SK-N-SH (cell line): ENCODE data around the gene SCT. TPM values are rescaled to one million over a fixed set of nuclear protein-coding genes. Genes with fewer than 3 reads are reported as not detected.
A peak's percentile ranks its signal among the peaks of the same experiment; 100 is the strongest.

Experiments used
- CTCF ChIA-PET: fragments of 300-600, 350-600 bp; formaldehyde crosslinking; extraction: SDS; loops from one replicate; lab custom pipeline; 2021; lab: Yijun Ruan, JAX
- POLR2A ChIA-PET: fragments of 350-600 bp; sonication (Branson Sonifier 250); formaldehyde crosslinking; extraction: SDS; loops from one replicate; lab custom pipeline; 2020; ENCODE audit warnings: antibody characterized with exemption, inconsistent platforms; lab: Yijun Ruan, JAX
- DNase-seq: peaks from one replicate; pipeline ENCODE4 v3.0.0; 2012
- H2AFZ ChIP-seq: fragments of 200-600 bp; sonication (generic); 2 replicates; pipeline ENCODE4 v1.8.1; 2016; ENCODE audit warnings: antibody characterized with exemption, mild to moderate bottlenecking, low read depth
- H3F3A ChIP-seq: fragments of 200-600 bp; sonication (generic); replicated peaks from 2 replicates; pipeline ENCODE3; 2016; ENCODE audit warnings: antibody characterized with exemption, mild to moderate bottlenecking; ENCODE audit not compliant: insufficient read depth
- H3K27ac ChIP-seq, 2 experiments: fragments of 200-500 bp in 1 of 2; fragments of 200-600 bp in 1 of 2; sonication (Bioruptor generic) in 1 of 2; sonication (generic), shearing (Covaris generic) in 1 of 2; 2 replicates each; pipeline versions ENCODE4 v1.5.1 to v1.6.1; 2014 to 2016; ENCODE audit warnings: low read depth in 2 of 2, inconsistent platforms in 1 of 2, low read length in 1 of 2, mild to moderate bottlenecking in 1 of 2, mixed read lengths in 1 of 2
- H3K27me3 ChIP-seq: fragments of 200-600 bp; sonication (generic), shearing (Covaris generic); 2 replicates; pipeline ENCODE4 v1.6.1; 2016; ENCODE audit warnings: mixed run types; ENCODE audit not compliant: insufficient read depth
- H3K36me3 ChIP-seq, 2 experiments: fragments of 200-500 bp in 1 of 2; fragments of 200-600 bp in 1 of 2; sonication (Bioruptor generic) in 1 of 2; sonication (generic) in 1 of 2; replicated peaks in 1 of 2; 2 replicates each; pipeline versions ENCODE3 to v1.5.1; 2014 to 2016; ENCODE audit warnings: low read length in 1 of 2, mild to moderate bottlenecking in 1 of 2; ENCODE audit not compliant: insufficient read depth in 2 of 2, control insufficient read depth in 1 of 2
- H3K4me1 ChIP-seq, 2 experiments: fragments of 200-500 bp in 1 of 2; fragments of 200-600 bp in 1 of 2; sonication (Bioruptor generic) in 1 of 2; sonication (generic), shearing (Covaris generic) in 1 of 2; 2 replicates each; pipeline versions ENCODE4 v1.5.1 to v1.6.1; 2014 to 2016; ENCODE audit warnings: low read depth in 1 of 2, low read length in 1 of 2, mixed run types in 1 of 2; ENCODE audit not compliant: insufficient read depth in 2 of 2, control insufficient read depth in 1 of 2
- H3K4me2 ChIP-seq: fragments of 200-600 bp; sonication (generic), shearing (Covaris generic); 2 replicates; pipeline ENCODE4 v1.6.1; 2017; ENCODE audit warnings: mixed run types
- H3K4me3 ChIP-seq, 2 experiments: fragments of 200-500 bp in 1 of 2; fragments of 200-600 bp in 1 of 2; sonication (Bioruptor generic) in 1 of 2; sonication (generic), shearing (Covaris generic) in 1 of 2; 2 replicates each; pipeline versions ENCODE4 v1.5.1 to v1.8.1; 2014 to 2016; ENCODE audit warnings: low read depth in 2 of 2, inconsistent platforms in 1 of 2, low read length in 1 of 2, mild to moderate bottlenecking in 1 of 2, mixed read lengths in 1 of 2, moderate library complexity in 1 of 2
- H3K79me2 ChIP-seq: fragments of 200-600 bp; sonication (generic); 2 replicates; pipeline ENCODE4 v1.8.1; 2017; ENCODE audit warnings: mild to moderate bottlenecking; ENCODE audit not compliant: insufficient read depth
- H3K9ac ChIP-seq: fragments of 200-600 bp; sonication (generic); 2 replicates; pipeline ENCODE4 v1.6.1; 2017; ENCODE audit warnings: mixed run types
- H3K9me2 ChIP-seq: fragments of 200-600 bp; sonication (generic); 2 replicates; pipeline ENCODE4 v1.6.1; 2017; ENCODE audit warnings: mixed run types
- H3K9me3 ChIP-seq: fragments of 200-600 bp; sonication (generic); 2 replicates; pipeline ENCODE4 v1.6.1; 2017; ENCODE audit warnings: mixed run types, mild to moderate bottlenecking, moderate library complexity
- H4K20me1 ChIP-seq: fragments of 200-600 bp; sonication (generic); 2 replicates; pipeline ENCODE4 v1.6.1; 2017; ENCODE audit warnings: mild to moderate bottlenecking, mixed run types; ENCODE audit not compliant: insufficient read depth
- FOXM1 ChIP-seq: IDR thresholded peaks from 2 replicates; pipeline ENCODE4 v1.4.0; 2012; ENCODE audit warnings: low read depth, mild to moderate bottlenecking
- NFIC ChIP-seq: IDR thresholded peaks from 2 replicates; pipeline ENCODE4 v1.4.0; 2012; ENCODE audit warnings: borderline replicate concordance
- RAD21 ChIP-seq: IDR thresholded peaks from 2 replicates; pipeline ENCODE4 v1.6.1; 2012; ENCODE audit warnings: mild to moderate bottlenecking, low read length
- RCOR1 ChIP-seq: fragments of 150-350 bp; IDR thresholded peaks from 2 replicates; pipeline ENCODE4 v1.6.1; 2017; ENCODE audit warnings: antibody characterized with exemption, low read length
- TCF12 ChIP-seq: IDR thresholded peaks from 2 replicates; pipeline ENCODE4 v1.4.0; 2012
- WGBS: methylation state at CpG from one replicate; pipeline ENCODE4 v1.1.6; 2017; ENCODE audit warnings: low lambda C conversion rate; 5-methylcytosine and 5-hydroxymethylcytosine counted together
- polyA plus RNA-seq, 3 experiments: library from polyadenylated mRNA; depleted of rRNA; stranded (reverse); fragments of >200 nt; gene quantifications; 2 replicates each; pipeline ENCODE4 v1.2.3, GENCODE V29; 2012
- TF ChIP-seq, protein P1 (sequence below): fragments of 200-600 bp; sonication (generic); IDR thresholded peaks from 2 replicates; pipeline ENCODE4 v1.6.1; 2017; ENCODE audit warnings: antibody characterized with exemption, mild to moderate bottlenecking, moderate library complexity
- TF ChIP-seq, protein P2 (sequence below): IDR thresholded peaks from 2 replicates; pipeline ENCODE4 v1.4.0; 2012; ENCODE audit warnings: low read depth, borderline replicate concordance
- TF ChIP-seq, protein P3 (sequence below): IDR thresholded peaks from 2 replicates; pipeline ENCODE4 v1.6.1; 2012; ENCODE audit warnings: mild to moderate bottlenecking, low read depth, low read length, moderate library complexity

The SCT gene
- polyA plus RNA-seq, 1 of the 3 experiments (the other 2 are of a cell fraction) = not detected

DNA sequence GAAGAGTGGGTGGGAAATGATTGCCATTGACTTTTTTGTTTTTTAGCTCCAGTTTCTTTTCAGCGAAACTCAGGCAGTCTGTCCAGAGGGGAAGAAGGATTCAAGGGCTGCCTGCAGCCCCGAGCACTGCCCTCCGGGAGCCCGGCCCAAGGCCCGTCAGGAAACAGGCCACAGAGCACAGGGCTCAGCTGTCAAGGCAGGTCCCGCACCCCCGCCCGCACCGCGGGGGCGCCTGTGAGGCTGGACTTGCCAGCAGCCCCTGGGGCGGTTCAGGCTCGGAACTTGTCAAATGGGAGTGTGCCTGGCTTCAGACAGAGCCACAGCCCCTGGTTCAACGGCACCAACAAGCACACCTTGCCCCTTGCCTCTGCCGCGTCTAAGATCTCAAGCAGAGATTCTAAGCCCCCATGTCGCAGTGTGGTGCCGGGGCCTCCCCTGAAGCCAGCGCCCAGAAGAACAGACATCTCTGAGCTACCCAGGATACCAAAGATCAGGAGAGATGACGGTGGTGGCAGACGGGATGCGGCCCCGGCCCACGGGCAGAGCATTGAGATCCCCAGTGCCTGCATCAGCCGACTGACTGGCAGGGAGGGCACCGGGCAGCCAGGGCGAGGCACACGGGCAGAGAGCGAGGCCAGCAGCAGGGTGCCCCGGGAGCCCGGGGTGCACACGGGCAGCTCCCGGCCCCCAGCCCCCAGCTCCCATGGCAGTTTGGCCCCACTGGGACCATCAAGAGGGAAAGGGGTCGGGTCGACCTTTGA is 19.8 kb downstream of the SCT start:
- peaks cover 50 to 82% of the 10 kb centered on the region in 2 experiments for H3K36me3 ChIP-seq

More for the DNA sequence above, 19.8 kb downstream of the SCT start:
- Histone ChIP-seq H3K4me1 (peaks cover 4 to 14% of the 10 kb centered on the region in 2 experiments; a peak in 1 of 4 replicates), H3K9me3 (no peaks in the 10 kb centered on the region), H3K9ac (no peak overlapping the region), H3F3A (peaks cover 6% of the 10 kb centered on the region), H3K27ac (peak overlapping the region in 1 of 2 experiments; percentile 57; a peak in 2 of 4 replicates), H3K79me2 (peaks cover 12% of the 10 kb centered on the region; the same call in 1 of the 2 replicates), H3K4me3 (no peak overlapping the region), H4K20me1 (peaks cover 17% of the 10 kb centered on the region), H2AFZ (no peak overlapping the region), H3K4me2 (no peak overlapping the region), H3K9me2 (no peaks in the 10 kb centered on the region), H3K27me3 (no peaks in the 10 kb centered on the region)
- 94% methylated on average over 19 of the region's 35 CpGs for WGBS
- no peak for DNase-seq
- POLR2A ChIA-PET = interaction anchor here (0.6 to 1.6 kb wide), 2 partner anchors 8 to 90 kb away, joined by 3 read pairs; partner anchors contain the start of gene IRF7
- TF ChIP-seq, protein P1, sequence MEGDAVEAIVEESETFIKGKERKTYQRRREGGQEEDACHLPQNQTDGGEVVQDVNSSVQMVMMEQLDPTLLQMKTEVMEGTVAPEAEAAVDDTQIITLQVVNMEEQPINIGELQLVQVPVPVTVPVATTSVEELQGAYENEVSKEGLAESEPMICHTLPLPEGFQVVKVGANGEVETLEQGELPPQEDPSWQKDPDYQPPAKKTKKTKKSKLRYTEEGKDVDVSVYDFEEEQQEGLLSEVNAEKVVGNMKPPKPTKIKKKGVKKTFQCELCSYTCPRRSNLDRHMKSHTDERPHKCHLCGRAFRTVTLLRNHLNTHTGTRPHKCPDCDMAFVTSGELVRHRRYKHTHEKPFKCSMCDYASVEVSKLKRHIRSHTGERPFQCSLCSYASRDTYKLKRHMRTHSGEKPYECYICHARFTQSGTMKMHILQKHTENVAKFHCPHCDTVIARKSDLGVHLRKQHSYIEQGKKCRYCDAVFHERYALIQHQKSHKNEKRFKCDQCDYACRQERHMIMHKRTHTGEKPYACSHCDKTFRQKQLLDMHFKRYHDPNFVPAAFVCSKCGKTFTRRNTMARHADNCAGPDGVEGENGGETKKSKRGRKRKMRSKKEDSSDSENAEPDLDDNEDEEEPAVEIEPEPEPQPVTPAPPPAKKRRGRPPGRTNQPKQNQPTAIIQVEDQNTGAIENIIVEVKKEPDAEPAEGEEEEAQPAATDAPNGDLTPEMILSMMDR = no peak
- TF ChIP-seq, protein P2, sequence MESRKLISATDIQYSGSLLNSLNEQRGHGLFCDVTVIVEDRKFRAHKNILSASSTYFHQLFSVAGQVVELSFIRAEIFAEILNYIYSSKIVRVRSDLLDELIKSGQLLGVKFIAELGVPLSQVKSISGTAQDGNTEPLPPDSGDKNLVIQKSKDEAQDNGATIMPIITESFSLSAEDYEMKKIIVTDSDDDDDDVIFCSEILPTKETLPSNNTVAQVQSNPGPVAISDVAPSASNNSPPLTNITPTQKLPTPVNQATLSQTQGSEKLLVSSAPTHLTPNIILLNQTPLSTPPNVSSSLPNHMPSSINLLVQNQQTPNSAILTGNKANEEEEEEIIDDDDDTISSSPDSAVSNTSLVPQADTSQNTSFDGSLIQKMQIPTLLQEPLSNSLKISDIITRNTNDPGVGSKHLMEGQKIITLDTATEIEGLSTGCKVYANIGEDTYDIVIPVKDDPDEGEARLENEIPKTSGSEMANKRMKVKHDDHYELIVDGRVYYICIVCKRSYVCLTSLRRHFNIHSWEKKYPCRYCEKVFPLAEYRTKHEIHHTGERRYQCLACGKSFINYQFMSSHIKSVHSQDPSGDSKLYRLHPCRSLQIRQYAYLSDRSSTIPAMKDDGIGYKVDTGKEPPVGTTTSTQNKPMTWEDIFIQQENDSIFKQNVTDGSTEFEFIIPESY = no peak
- no peak for TF ChIP-seq RAD21
- TF ChIP-seq RCOR1 = no peak
- no peak for TF ChIP-seq TCF12
- no peak for TF ChIP-seq NFIC
- TF ChIP-seq FOXM1 = no peak
- TF ChIP-seq, protein P3, sequence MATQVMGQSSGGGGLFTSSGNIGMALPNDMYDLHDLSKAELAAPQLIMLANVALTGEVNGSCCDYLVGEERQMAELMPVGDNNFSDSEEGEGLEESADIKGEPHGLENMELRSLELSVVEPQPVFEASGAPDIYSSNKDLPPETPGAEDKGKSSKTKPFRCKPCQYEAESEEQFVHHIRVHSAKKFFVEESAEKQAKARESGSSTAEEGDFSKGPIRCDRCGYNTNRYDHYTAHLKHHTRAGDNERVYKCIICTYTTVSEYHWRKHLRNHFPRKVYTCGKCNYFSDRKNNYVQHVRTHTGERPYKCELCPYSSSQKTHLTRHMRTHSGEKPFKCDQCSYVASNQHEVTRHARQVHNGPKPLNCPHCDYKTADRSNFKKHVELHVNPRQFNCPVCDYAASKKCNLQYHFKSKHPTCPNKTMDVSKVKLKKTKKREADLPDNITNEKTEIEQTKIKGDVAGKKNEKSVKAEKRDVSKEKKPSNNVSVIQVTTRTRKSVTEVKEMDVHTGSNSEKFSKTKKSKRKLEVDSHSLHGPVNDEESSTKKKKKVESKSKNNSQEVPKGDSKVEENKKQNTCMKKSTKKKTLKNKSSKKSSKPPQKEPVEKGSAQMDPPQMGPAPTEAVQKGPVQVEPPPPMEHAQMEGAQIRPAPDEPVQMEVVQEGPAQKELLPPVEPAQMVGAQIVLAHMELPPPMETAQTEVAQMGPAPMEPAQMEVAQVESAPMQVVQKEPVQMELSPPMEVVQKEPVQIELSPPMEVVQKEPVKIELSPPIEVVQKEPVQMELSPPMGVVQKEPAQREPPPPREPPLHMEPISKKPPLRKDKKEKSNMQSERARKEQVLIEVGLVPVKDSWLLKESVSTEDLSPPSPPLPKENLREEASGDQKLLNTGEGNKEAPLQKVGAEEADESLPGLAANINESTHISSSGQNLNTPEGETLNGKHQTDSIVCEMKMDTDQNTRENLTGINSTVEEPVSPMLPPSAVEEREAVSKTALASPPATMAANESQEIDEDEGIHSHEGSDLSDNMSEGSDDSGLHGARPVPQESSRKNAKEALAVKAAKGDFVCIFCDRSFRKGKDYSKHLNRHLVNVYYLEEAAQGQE = no peak
- CTCF ChIA-PET = interaction anchor here (0.7 to 2.3 kb wide), 3 partner anchors 52 to 120 kb away, joined by 3 to 10 read pairs (median 3); no protein-coding TSS in a partner anchor
